ENCODE data around the gene ZNF37A. TPM values are rescaled to one million over a fixed set of nuclear protein-coding genes. Genes with fewer than 3 reads are reported as not detected.
A peak's percentile ranks its signal among the peaks of the same experiment; 100 is the strongest.
"Not testable (repeated sequence)": the region's sequence is repeated elsewhere in the genome, so short reads cannot be mapped to it uniquely, and the experiment has no call there.

Gene ZNF37A
- total and polyA plus RNA-seq, 10 of the 15 experiments (the other 5 are each of a cell fraction or from before 2014, with no cell fraction given) = 3.3 to 24.2 (median 12.1) TPM

- TF ChIP-seq EZH2 (IDR thresholded peaks at IDR 0.05; ENCODE audit: borderline replicate concordance, control insufficient read depth, low read depth, low read length) = no peak
- no peak for TF ChIP-seq TCF3 (IDR thresholded peaks at IDR 0.05; ENCODE audit: borderline replicate concordance, insufficient read depth, low read depth, low read length)
- no peak for TF ChIP-seq ZZZ3 (IDR thresholded peaks at IDR 0.05; ENCODE audit: control insufficient read depth, insufficient read length, low read depth)
Observed at GRCh38 chr10:38076687-38077086, 17.4 kb upstream of the ZNF37A start (continued).

- in situ Hi-C loops (cut with MboI) = not testable (repeated sequence)
Observed at GRCh38 chr10:38093318-38093717, 819 bp upstream of the ZNF37A start.

More at GRCh38 chr10:38093318-38093717, 819 bp upstream of the ZNF37A start:
- not testable (repeated sequence) for H3K27me3 ChIP-seq (replicated peaks in 1 of 2; ENCODE audit: control insufficient read depth in 2 of 2, insufficient read depth in 2 of 2, low read length in 1 of 2); H3K27ac ChIP-seq (ENCODE audit: control insufficient read depth, insufficient read depth); BruUV-seq (replicated peaks); H3K9ac ChIP-seq (ENCODE audit: control insufficient read depth, insufficient read depth, low read length); FAIRE-seq; DNase-seq (ENCODE audit: low read depth, low spot score); ATAC-seq; H3K4me1 ChIP-seq (ENCODE audit: control insufficient read depth, insufficient read depth, low read length); H3K9me3 ChIP-seq (replicated peaks; ENCODE audit: control insufficient read depth, insufficient read depth, low read length); H4K20me1 ChIP-seq (ENCODE audit: control insufficient read depth, insufficient read depth)
- RAD21 ChIA-PET (ENCODE audit: unreplicated experiment) = interaction anchor here (1.0 to 2.0 kb wide), 5 partner anchors 68 to 118 kb away, joined by 3 to 9 read pairs (median 8); partner anchors contain the start of genes ZNF25 and ZNF33A
- WGBS (ENCODE audit: insufficient coverage, insufficient replicate concordance, low lambda C conversion rate, missing lambda C conversion rate) = 84% methylated on average over 15 of the region's 15 CpGs
- Histone ChIP-seq H3K4me2 (ENCODE audit: control insufficient read depth, insufficient read depth) (peak overlapping the region; percentile 95), H3K36me3 (ENCODE audit: control insufficient read depth in 2 of 2, insufficient read depth in 2 of 2, low read length in 1 of 2) (peaks cover 0 to 16% of the 10 kb centered on the region in 2 experiments; a peak in 2 of 4 replicates), H3K4me3 (peak overlapping the region; percentile 79), H2AFZ (ENCODE audit: control insufficient read depth, low read depth, low read length) (peak overlapping the region; percentile 98), H3K79me2 (ENCODE audit: control insufficient read depth, insufficient read depth, low read length) (peaks cover 12% of the 10 kb centered on the region)
- SMC1A ChIA-PET (ENCODE audit: uncharacterized antibody, unreplicated experiment) = interaction anchor here (0.7 to 2.1 kb wide), 5 partner anchors 16 to 235 kb away, joined by 3 to 6 read pairs (median 5); partner anchors contain the start of gene ZNF25
- POLR2A ChIA-PET = interaction anchor here (1.3 kb wide), 1 partner anchor 116 kb away, joined by 3 read pairs; the partner anchor contains the start of gene ZNF25
- CTCF ChIA-PET = interaction anchor here (0.6 to 1.8 kb wide), 5 partner anchors 21 to 118 kb away, joined by 3 to 8 read pairs (median 3); partner anchors contain the start of genes ZNF25 and ZNF33A
- intact Hi-C loops (cut with micrococcal nuclease; ENCODE audit: unreplicated experiment) = loop anchor here (5.0 kb wide), 1 partner anchor 66 kb away; no protein-coding TSS in a partner anchor

Data from GM12878 (cell line).